GM18867 (cell line): Measurements from ENCODE around the gene IPCEF1.

Source experiments
- ATAC-seq: cut with Tn5 transposase; IDR thresholded peaks from one replicate; pipeline ENCODE4 v1.9.1; 2021; ENCODE audit warnings: mild to moderate bottlenecking, moderate library complexity; ENCODE audit not compliant: unreplicated experiment

IPCEF1 gene, protein sequence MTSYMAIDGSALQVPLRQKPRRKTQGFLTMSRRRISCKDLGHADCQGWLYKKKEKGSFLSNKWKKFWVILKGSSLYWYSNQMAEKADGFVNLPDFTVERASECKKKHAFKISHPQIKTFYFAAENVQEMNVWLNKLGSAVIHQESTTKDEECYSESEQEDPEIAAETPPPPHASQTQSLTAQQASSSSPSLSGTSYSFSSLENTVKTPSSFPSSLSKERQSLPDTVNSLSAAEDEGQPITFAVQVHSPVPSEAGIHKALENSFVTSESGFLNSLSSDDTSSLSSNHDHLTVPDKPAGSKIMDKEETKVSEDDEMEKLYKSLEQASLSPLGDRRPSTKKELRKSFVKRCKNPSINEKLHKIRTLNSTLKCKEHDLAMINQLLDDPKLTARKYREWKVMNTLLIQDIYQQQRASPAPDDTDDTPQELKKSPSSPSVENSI

DNA sequence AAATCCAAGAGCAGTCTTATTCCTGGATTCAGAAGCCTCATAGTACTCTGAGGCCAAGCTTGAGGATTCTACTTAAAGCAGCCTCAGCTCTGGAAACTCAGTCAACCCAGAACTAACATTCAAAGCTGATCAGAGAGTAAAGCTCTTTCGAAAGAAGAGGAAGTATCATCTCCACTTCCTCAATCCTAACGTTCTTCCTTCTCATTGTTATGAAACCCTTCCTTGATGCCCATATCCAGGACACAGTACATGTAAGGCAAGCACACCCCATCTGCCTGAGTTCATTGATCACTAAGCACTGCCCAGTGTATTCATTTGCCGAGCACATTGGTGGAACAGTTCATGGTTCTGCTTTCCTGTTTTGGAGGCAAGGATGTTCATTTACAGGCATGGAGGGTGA is at the start of gene IPCEF1:
Gene IPCEF1 (minus strand): TSS at position 114 of the 400 bp plus-strand sequence. CDS start 90,856 bp downstream, outside the sequence.
- ATAC-seq = peak; percentile 23

DNA sequence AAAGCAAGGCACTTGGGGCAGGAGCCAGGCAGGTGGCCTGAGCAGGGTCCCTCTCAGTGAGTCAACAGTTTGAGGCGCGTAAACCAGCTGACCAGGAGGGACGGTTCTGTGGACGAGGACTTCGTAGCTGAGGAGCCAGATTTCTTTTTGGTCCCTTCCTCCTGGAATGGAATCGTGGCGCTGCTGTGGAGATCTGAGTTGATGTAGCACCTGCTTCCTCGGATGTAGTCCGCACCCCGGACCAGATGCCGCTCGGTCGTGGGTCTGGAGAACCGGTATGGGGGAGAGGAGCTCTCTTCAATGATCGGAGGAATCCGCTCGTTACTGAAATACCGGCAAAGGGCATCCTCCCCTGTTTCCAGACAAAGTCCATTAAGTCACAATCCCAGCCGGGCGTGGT is 49.7 kb upstream of the IPCEF1 start:
- ATAC-seq = no peak

DNA sequence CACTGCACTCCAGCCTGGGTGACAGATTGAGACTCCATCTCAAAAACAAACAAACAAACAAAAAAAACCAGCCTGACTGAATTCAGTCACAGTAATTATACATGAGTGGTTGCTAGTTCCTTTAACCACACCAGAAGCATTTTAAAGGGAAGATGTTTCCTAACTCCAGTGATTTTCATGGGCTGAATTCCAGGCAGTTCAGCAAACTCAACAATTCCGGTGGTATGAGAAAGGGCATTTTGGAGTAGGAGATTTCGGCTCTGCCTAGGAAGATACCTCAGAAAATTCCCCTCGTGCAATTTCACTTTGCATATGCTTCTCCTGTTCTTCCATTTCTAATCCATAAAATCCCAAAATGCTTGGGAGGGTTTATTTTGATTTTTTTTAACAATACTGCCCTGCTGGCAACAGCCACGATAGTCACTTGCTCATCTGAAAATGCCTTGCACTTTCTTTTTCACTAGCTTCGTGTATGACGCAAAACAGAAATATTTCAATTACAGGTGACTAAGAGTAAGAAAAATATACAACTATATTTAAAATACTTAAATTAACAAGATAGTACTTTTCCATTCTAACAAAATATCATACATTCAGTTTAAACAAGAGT is 48.3 kb upstream of the IPCEF1 start:
- ATAC-seq = peak; percentile 55

DNA sequence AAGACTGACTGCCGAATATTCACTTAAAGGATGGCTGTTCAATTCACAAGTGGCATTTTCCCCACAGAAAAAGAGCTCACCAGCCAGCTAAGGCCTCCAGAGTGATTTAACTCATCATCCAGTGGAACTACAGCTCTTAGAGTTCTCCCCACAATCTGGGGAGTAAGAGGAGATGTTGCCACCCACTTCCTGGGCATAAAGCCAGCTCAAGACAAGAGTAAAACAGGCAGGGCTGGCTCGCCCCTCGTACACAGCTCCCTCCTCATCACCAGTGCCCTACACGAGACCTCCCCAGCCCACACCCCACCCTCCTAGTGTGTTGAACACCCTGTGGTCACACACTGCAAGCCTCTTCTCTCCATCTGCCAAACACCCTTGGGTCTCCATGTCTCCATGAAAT is 47.2 kb upstream of the IPCEF1 start:
- ATAC-seq = no peak

DNA sequence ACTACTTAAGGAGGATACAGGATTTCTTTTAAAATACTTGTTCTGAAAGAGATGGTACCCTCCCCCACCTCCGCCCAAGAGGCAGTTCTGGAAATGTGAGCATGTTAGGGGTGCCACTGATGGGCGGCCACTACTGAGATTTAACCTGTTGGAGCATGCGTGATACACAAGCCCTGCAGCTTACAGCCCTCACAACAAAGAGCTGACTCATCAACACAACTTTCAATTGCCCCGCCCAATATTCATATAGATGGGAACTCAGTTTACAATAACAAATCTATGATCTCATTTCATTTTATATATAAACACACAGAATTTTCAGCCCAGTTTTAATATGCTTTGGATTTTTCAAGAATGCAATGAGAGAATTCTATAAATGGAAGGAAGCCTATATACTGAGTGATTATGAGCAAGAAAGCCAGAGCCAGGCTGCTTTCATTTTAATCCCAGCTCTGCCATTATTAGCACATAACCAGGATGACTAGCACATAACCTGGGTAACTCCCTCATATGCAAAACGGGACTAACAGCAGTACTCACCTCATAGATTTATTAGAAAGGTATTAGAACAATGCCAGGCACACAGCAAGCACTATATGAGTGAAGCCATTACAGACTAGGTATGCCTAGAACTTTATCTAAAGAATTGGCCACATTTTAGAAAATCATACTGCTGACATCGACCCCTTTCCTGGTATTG is 45.6 kb upstream of the IPCEF1 start:
- ATAC-seq = no peak

DNA sequence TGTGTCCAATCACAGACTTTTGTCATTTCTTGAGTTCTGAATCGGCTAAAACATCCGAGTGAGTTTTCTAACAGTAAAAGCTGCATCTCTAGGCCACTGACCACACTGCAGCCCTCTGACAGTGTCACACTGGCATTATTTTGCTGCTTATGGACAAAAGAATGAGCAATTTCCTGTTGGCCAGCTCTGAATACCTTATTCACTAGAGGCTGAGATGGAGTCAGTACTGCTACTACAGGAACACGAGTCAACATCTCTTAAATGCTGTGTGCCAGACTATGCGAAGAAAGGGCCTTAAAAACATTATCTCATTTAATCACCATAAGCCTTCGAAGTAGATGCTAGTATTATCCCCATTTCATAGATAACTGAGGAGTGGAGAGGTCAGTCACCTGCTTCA is 42.5 kb upstream of the IPCEF1 start:
- ATAC-seq = no peak

DNA sequence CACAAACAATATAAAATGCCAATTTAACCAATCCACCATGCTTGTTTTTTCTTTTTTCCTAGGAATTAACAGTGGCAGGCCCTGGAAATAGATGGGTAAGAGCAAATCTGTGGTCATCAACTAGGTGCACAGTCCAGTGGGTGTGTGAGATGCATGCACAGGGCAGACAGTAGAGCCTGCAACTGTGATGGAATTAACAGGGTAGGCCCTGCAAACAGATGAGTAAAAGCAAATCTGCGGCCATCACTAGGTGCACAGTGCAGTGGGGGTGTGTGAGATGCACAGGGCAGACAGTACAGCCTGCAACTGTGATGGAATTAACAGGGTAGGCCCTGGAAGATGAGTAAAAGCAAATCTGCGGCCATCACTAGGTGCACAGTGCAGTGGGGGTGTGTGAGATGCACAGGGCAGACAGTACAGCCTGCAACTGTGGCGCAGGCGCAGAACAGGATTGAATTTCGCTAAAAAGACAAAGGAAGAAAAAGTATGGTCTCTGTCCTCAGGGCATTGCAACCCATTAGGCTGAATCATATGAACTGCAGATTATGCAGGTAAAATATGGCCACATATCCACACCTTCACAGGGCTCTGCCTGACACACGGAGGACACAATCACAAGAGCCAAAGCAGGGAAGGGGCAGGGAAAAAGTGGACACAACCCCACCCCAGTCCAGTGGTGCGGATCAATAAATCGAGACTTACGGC is 41.0 kb upstream of the IPCEF1 start:
- no peak for ATAC-seq

DNA sequence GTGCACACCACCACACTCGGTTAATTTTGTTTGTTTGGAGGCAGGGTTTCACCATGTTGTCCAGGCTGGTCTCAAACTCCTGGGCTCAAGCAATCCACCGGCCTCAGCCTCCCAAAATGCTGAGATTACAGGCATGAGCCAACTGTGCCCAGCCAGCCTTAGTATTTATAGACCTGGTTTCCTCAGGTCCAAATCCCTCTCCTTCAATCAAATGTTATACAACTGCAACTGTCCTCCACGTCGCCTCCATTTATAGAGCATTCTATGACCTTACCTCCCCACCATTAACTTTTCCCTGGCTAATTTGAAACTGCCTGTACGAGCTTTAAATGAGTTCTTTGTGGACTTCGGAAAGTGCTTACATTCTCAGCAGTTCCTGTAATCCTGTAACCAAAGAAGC is 39.3 kb upstream of the IPCEF1 start:
- no peak for ATAC-seq

DNA sequence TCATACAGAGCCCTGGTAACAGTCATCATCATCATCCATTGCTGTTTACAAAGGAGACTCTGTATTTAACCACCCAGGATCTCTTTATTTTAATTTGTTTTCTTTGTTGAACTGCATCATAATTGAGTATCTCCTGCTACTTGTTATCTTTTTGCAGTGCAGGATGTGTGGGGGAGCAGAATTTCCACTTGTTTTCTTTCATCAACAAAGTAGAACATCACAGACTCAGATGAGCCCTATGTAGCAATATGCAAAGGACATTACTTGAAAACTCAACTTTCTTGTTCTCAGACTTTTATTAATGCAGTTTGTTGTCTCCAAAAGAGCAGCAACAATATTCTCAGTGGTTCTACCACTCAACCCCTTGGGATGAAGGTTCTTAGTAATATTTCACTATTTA is 38.7 kb upstream of the IPCEF1 start:
- no peak for ATAC-seq

DNA sequence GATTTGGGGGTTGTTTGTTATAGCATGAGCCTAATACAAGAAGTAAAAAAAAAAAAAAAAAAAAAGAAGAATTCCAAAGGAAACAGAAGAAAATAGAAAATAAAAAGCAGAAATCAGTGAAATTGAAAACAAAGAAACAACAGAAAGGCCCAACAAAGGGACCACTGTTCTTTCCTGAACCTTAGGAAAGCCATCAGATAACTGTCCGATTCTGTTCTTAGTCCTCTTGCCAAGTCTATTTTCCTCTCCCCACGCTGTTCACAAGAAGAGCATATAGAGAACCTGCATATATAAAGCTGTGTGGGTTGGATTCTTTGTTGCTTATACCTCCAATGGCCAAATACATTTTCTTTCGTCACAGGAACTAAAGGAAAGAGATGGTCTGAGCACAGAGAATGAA is 38.0 kb upstream of the IPCEF1 start:
- ATAC-seq = no peak

DNA sequence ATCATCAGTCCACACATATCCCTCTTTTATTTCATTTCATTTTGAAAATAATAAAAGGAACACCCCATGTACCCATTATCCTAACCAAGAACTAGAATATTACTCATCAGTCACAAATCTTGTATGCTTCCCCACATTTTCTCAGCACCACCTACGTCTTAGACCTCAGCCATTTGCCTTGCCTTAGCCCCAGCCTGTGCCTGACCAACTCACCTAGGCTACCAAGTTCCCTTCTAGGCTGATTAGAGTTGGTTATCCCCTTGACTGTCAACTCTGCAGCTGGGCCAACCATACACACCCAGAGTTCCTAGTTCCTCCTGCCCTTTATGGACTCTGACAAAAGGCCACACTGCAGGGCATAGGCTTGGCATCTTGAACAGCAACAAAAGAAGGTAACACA is 33.4 kb upstream of the IPCEF1 start:
- ATAC-seq = no peak

DNA sequence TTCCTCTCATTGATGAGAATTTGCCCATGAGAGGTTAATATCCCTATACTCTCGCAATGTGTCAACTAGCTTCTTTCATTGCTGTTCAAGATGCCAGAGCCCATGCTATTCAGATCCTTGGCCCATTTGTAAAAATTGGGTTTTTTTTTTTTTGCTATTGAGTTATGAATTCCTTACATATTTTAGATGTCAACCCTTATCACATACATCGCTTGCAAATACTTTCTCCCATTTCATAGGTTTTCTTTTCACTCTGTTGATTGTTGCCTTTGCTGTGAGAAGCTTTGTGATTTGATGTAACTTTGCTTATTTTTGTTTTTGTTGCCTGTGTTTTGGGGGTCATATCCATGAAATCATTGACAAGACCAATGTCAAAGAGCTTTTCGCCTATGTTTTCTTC is 32.2 kb upstream of the IPCEF1 start:
- ATAC-seq = no peak

DNA sequence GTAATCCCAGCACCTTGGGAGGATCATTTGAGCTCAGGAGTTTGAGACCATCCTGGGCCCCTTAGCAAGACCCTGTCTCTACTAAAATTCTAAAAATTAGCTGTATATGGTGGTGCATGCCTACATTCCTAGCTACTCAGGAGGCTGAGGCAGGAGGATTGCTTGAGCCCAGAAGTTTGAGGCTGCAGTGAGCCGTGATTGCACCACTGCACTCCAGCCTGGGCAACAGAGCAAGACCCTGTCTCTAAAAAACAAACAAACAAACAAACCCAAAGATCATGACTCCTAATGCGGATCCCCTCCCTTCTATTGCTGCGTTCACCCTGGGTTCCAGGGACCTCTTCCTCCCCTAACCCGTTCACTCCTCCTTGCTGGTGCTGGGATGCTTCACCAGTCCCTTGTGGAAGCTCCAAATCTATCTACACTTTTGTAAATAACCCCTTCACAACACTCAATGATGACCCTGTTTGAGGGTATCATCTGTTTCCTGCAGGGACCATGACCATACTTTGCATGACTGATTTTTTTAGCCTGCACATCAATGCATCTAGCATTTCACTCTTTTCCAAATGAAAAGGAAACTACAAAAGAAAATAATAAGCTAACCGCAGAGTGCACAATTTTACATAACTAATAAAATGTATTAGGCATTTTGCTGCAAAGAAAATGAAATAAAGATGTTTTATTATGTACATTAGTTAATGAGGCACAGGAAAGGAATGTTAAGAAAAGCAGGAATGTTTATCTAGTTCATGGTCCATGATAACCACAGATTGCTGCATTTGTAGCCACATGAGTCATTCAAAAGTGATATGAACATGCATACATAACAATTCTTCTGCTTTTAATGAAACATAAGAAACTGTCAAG is 30.5 kb upstream of the IPCEF1 start:
- ATAC-seq = no peak

DNA sequence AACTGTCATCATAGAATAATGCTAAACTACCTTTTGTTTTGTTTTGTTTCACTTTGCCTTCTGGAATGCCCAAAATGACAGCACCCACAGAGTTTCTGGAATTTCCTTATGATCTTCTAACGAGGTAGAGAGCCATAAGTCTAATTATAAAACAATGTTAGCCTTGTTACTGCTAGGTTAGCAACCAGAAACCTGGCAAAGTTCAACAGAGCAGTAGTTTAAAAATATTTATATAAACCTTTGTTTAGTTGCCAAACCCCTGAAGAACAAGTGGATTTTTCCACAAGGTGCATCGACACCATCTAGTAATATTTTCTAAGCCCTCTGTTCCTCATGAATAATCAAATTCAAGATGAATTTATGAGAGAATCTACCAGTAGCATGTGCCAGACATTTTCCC is 27.6 kb upstream of the IPCEF1 start:
- ATAC-seq = no peak

DNA sequence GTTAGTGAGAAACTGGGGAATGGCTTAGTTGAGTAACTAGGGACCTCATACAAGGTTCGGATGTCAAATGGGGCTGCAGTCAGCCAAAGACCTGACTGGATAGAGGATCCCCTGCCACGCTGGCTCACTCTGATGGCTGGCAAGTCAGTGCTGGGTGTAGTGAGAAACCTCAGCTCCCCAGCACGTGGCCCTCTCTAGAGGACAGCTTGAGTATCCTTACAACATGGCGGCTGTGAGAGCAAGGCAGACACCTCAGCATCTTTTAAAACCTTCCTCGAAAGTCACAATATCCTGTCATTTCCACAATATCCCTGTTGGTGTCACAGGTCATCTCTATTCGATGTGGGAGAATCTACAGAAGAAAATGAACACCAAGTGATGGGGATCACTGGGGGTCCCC is 26.7 kb upstream of the IPCEF1 start:
- ATAC-seq = no peak

DNA sequence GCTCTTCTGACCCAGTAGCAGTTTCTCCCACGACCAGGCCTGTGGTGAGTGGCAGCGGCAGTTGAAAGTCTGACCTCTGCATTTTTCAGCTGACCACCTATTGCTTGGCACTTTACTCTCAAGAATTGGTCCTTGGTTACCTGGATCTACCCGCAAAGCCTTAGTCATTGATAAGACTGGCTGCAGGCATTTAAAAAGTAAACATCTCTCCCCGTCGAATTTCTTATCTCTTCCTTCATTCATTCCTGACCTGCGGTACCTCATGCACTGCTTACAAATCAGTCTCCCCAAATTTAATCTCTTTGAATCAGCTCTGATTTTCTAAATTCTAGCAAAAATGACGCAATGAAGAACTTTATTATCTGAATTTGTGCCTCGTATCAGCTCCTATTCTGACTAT is 26.1 kb upstream of the IPCEF1 start:
- ATAC-seq = no peak

DNA sequence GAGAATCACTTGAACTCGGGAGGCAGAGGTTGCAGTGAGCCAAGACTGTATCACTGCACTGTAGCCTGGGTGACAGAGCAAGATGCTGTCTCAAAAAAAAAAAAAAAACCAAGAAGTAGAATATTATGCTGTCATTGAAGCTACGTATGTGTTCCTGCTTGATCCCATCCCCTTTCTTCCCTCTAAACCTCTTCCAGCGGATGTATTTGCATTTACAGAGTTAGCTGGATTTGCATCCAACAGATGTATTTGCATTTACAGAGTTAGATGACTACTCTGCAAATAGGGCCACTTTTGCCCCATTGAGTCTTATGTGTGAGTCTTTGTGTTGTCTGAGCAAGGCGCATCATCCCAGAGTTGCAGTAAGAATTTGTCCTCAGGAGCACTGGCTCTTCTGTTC is 24.9 kb upstream of the IPCEF1 start:
- no peak for ATAC-seq

DNA sequence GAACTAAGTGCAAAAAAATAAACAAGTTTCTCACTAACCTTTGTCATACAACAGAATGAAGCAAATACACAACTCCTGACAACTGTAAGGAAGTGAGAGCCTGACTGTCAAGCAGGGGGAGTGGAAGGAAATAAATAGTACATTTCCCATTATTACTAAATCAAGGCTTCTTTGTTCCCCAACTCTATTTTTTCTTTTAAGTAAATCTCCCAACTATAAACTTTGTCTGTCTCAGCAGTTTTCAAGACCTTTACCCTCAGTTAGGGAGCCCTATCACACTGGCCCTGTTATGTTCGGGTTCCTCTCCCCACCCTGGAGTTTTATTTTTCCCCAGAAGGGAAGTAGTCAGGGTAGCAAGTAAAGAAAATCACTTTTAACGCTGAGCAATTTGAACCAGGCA is 24.1 kb upstream of the IPCEF1 start:
- no peak for ATAC-seq

DNA sequence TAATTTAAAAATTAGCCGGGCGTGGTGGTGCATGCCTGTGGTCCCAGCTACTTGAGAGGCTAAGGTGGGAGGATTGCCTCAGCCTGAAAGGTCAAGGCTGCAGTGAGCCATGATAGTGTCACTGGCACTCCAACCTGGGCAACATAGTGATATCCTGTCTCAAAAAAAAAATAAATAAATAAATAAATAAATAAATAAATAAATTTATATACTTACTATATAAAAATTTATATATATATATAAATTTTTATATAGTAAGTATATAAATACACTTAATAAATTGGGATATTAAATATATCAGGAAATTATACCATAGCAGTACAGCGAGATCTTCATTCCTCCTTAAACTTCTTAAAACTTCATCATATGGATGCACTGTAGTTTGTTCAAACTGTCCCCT is 23.0 kb upstream of the IPCEF1 start:
- ATAC-seq = no peak

DNA sequence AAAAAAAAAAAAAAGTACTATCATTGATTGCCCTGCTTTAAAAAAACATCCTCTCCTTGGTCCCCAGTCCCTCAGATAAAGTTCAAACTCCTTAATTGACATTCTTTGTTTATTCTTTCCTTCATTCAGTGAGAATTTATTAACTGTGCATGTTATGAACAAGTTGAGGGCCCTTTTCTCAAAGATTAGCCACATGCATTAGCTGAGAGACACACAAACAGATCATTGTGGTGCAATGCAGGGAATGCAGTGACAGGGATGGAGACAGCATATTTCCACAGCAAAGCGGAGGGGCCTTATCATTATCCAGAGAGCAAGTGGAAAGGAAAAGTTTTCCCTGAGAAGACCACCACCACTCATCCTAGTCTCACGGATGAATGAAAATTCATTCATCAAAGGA is 21.9 kb upstream of the IPCEF1 start:
- no peak for ATAC-seq
